SK-N-MC (cell line): ENCODE results near the gene ICOS.
"Not testable (repeated sequence)": the region's sequence is repeated elsewhere in the genome, so short reads cannot be mapped to it uniquely, and the experiment has no call there.

Experiments
- DNase-seq: peaks from one replicate; pipeline ENCODE4 v3.0.0-alpha.2; 2011; ENCODE audit warnings: low read depth, low spot score
- H3K27ac ChIP-seq: fragments of 200-600 bp; sonication (generic); 2 replicates; pipeline ENCODE4 v1.5.1; 2016; ENCODE audit warnings: mixed run types
- H3K36me3 ChIP-seq: fragments of 200-600 bp; sonication (generic); 2 replicates; pipeline ENCODE4 v1.6.1; 2017; ENCODE audit warnings: antibody characterized with exemption, low read length, mixed read lengths; ENCODE audit not compliant: insufficient read depth
- H3K4me3 ChIP-seq: fragments of 200-600 bp; sonication (generic); 2 replicates; pipeline ENCODE4 v1.5.1; 2016
- H3K9ac ChIP-seq: fragments of 200-600 bp; sonication (generic); 2 replicates; pipeline ENCODE4 v1.8.0; 2017; ENCODE audit warnings: mixed run types, mixed read lengths; ENCODE audit not compliant: insufficient read length
- H3K9me3 ChIP-seq: fragments of 200-600 bp; sonication (generic); 2 replicates; pipeline ENCODE4 v1.6.1; 2017; ENCODE audit warnings: low read depth, mild to moderate bottlenecking, antibody characterized with exemption, low read length, moderate library complexity, mixed read lengths
- EZH2 ChIP-seq: fragments of 200-600 bp; sonication (generic); IDR thresholded peaks from one replicate; pipeline ENCODE4 v1.6.1; 2017; ENCODE audit warnings: antibody characterized with exemption
- FOXP2 ChIP-seq: optimal IDR thresholded peaks from 2 replicates; pipeline ENCODE3; 2011; ENCODE audit warnings: mild to moderate bottlenecking, moderate library complexity; ENCODE audit not compliant: insufficient read depth; ENCODE audit errors: extremely low read length, control extremely low read depth
- POLR2AphosphoS5 ChIP-seq: IDR thresholded peaks from 2 replicates; pipeline ENCODE4 v1.6.1; 2012; ENCODE audit warnings: mild to moderate bottlenecking, low read depth, low read length, borderline replicate concordance

Gene ICOS

GRCh38 chr2:203928849-203929248 is 7.7 kb upstream of the ICOS start:
- Histone ChIP-seq H3K4me3 (no peak overlapping the region), H3K9ac (no peak overlapping the region), H3K9me3 (no peaks in the 10 kb centered on the region), H3K36me3 (no peaks in the 10 kb centered on the region), H3K27ac (no peak overlapping the region)
- TF ChIP-seq EZH2 (no peak), FOXP2 (no peak), POLR2AphosphoS5 (no peak)
- DNase-seq: peak; percentile 6

DNA sequence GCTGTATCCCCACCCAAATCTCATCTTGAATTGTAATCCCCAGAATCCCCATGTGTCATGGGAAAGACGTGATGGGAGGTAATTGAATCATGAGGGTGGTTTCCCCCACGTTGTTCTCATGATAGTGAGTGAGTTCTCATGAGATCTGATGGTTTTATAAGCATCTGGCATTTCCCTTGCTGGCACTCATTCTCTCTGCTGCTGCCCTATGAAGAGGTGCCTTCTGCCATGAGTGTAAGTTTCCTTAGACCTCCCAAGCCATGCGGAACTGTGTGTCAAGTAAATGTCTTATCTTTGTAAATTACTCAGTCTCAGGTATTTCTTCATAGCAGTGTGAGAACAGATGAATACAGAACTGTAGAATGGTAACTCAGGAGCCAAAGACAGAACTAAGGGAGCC is 5.3 kb upstream of the ICOS start:
- H3K9me3 ChIP-seq, DNase-seq, H3K4me3 ChIP-seq, H3K9ac ChIP-seq, H3K27ac ChIP-seq, H3K36me3 ChIP-seq: not testable (repeated sequence)

- H3K27ac ChIP-seq: peak overlapping the region; percentile 94
- no peaks in the 10 kb centered on the region for H3K36me3 ChIP-seq
- no peak for TF ChIP-seq EZH2
- peak; percentile 86 for DNase-seq
- peak overlapping the region; percentile 48 for H3K9ac ChIP-seq
- no peaks in the 10 kb centered on the region for H3K9me3 ChIP-seq
- peak overlapping the region; percentile 63 for H3K4me3 ChIP-seq
Measured at GRCh38 chr2:203934041-203934492, 2.5 kb upstream of the ICOS start.

DNA sequence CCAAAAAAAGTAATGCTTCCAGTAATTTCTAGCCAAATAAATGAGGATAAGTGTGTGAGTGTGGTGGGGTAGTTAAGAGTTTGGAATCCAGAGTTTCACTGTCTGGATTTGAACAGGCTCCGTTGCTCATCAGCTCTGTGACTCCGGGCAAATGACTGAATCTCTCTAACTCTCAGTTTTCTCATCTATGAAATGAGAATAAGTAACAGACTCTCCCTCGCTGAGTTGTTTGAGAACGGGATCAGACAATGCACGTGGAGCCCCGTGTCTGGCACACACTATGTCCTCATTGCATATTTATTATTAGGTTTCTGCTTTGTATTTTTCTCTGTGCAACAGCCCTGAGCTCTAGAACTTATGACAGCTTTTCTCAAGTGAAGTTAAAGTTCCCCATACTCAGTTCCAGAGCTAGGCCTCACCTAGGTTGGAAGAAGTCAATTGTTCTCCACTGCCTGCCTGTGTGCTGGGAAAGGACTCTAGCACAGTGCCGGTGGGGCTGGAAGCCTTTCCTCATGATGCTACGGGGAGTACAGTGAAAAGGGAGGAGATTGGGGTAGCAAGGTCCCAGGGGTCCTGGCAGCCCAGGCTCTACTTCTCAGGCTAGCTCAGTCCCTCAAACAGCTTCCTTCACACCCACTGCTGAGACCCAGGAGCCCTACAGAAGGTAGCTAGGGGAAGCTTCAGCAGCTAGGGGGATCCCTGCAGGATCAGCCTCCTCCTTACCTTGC is 1.7 kb upstream of the ICOS start:
- no peak for TF ChIP-seq EZH2
- TF ChIP-seq FOXP2: no peak
- no peak for TF ChIP-seq POLR2AphosphoS5
- peak overlapping the region; percentile 63 for H3K4me3 ChIP-seq
- H3K9me3 ChIP-seq: no peaks in the 10 kb centered on the region
- H3K36me3 ChIP-seq: no peaks in the 10 kb centered on the region
- H3K27ac ChIP-seq: peak overlapping the region; percentile 94
- DNase-seq: peak; percentile 5
- peak overlapping the region; percentile 48 for H3K9ac ChIP-seq

DNA sequence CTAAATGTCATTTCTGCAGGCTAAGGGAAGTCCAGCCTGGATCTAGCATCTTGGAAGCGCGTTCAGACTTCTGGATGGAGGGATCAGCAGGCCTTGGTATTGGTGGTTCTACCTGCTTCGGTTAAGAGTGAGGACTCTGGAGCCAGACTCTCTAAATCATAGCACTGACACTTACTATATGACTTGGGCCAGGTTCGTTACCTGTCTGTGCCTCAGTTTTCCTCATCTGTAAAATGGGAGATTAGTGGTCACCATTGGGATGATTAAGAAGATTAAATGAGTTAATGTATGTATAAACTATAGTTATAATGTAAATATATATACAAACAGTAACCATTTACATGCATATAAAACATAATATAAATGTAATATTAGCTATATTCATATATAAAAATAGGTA is 995 bp upstream of the ICOS start:
- Histone ChIP-seq H3K9ac (no peak overlapping the region), H3K36me3 (no peaks in the 10 kb centered on the region), H3K9me3 (no peaks in the 10 kb centered on the region), H3K4me3 (no peak overlapping the region), H3K27ac (no peak overlapping the region)
- no peak for DNase-seq
- TF ChIP-seq POLR2AphosphoS5 (no peak), FOXP2 (no peak), EZH2 (no peak)

- no peak overlapping the region for H3K4me3 ChIP-seq
- H3K27ac ChIP-seq: no peak overlapping the region
- TF ChIP-seq FOXP2 (no peak), POLR2AphosphoS5 (no peak)
- H3K36me3 ChIP-seq: no peaks in the 10 kb centered on the region
- no peak for DNase-seq
- H3K9me3 ChIP-seq: no peaks in the 10 kb centered on the region
- no peak overlapping the region for H3K9ac ChIP-seq
Measured at GRCh38 chr2:203936949-203937348, 386 bp downstream of the ICOS start.

GRCh38 chr2:203937788-203938187 is 1.2 kb downstream of the ICOS start:
- H3K9ac ChIP-seq: no peak overlapping the region
- no peaks in the 10 kb centered on the region for H3K36me3 ChIP-seq
- no peak for TF ChIP-seq FOXP2
- TF ChIP-seq EZH2: no peak
- TF ChIP-seq POLR2AphosphoS5: no peak
- no peak overlapping the region for H3K4me3 ChIP-seq
- no peaks in the 10 kb centered on the region for H3K9me3 ChIP-seq
- DNase-seq: no peak
- no peak overlapping the region for H3K27ac ChIP-seq

DNA sequence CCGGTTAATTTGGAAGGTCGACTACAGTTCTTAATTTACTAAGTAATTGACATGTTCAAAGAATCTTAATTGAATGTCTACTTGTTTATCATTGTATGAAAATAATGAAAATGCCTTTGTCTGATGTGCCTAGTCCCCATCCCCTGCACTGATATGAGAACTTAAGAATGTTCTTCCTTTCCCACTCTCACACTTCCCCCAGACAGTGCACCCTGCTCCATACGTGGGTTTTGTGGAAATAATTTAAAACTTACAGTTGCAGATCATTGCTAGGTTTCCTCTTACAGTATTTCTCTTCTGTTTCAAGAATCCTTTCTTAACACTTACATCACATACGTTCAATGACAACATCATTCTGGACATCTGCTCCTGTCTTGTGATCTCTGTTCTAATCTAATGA is 3.5 kb downstream of the ICOS start:
- Histone ChIP-seq H3K36me3 (no peaks in the 10 kb centered on the region), H3K9ac (no peak overlapping the region), H3K27ac (no peak overlapping the region), H3K9me3 (no peaks in the 10 kb centered on the region), H3K4me3 (no peak overlapping the region)
- TF ChIP-seq FOXP2: no peak
- TF ChIP-seq EZH2: no peak
- TF ChIP-seq POLR2AphosphoS5: no peak
- DNase-seq: no peak

DNA sequence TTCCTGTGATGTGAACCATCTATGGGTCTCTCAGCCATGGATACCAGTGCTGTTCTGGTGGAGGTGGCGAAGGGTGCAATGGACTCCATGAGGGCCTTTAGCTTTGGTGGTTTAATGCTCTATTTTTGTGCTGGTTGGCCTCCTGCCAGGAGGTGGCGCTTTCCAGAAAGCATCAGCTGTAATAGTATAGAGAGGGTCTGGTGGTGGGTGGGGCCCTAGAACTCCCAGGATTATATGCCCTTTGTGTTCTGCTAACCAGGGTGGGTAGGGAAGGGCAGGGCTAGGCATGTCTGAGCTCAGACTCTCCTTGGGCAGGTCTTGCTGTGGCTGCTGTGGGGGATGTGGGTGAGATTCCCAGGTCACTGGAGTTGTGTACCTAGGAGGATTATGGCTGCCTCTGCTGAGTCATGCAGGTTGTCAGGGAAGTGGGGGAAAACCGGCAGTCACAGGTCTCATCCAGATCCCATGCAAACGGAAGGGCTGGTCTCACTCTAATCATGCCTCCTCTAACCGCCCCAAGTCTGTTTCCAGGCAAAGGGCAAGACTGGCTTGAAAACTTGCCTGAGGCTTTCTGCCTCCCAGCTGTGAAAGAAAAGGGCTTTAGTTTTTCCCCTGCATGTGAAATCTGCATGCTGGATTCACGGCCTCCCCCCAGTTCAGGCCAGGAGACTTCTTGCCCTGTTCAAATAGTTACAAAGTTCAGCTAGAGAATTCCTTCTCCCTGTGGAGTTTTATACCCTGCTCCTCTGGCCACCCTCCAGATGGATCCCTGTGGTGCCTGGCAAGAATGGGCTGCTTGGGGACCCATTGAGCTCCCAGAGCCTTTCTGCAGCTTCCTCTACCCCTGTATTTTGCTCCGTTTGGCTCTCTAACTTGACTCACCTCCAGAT is 7.2 kb downstream of the ICOS start:
- not testable (repeated sequence) for DNase-seq, H3K9me3 ChIP-seq, H3K27ac ChIP-seq, H3K4me3 ChIP-seq, H3K9ac ChIP-seq, H3K36me3 ChIP-seq

DNA sequence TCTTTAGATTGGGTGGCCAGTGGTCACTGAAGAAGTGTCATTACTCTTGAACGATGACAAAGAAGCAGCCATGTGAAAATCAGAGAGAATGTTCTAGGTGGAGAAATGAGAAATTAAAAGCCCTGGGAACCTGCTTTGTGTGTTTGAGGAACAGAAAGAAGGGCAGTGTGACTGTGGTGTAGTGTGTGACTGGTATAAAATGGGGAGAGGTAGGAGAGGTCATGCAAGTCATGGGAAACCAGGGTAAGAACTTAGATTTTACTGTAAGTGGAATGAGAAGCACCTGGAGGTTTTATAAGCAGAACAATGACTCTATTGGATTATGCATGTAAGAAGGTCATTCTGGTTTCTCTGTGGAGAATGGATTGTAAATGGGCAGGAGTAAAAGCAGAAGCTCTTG is 12.2 kb downstream of the ICOS start:
- DNase-seq: no peak
- no peak for TF ChIP-seq FOXP2
- TF ChIP-seq EZH2: no peak
- no peak for TF ChIP-seq POLR2AphosphoS5
- H3K36me3 ChIP-seq: no peaks in the 10 kb centered on the region
- no peak overlapping the region for H3K9ac ChIP-seq
- no peaks in the 10 kb centered on the region; the same call in 1 of the 2 replicates for H3K9me3 ChIP-seq
- no peak overlapping the region for H3K4me3 ChIP-seq
- H3K27ac ChIP-seq: no peak overlapping the region
